K562 (cell line): ENCODE results near the gene GABPB1. TPM values are rescaled to one million over a fixed set of nuclear protein-coding genes. Genes with fewer than 3 reads are reported as not detected.

ENCODE experiments used
- ATAC-seq: fragments of 200-7000 bp; cut with Tn5 transposase; 3 replicates; pipeline ENCODE4 v1.9.1; 2020; ENCODE audit warnings: moderate library complexity
- BruUV-seq: library from RNA; stranded (reverse); fragments of 400-500 nt; replicated peaks from 2 replicates; lab custom pipeline; 2021; lab: Mats Ljungman, UMichigan
- CTCF ChIA-PET: fragments of 300-600 bp; formaldehyde crosslinking; extraction: SDS; loops from one replicate; lab custom pipeline; 2021; ENCODE audit warnings: low intra/inter-chr PET ratio; lab: Yijun Ruan, JAX
- POLR2A ChIA-PET: fragments of 300-600, 350-650 bp; sonication (Branson Sonifier 250); formaldehyde crosslinking; extraction: SDS; loops from one replicate; lab custom pipeline; 2021; ENCODE audit warnings: antibody characterized with exemption, inconsistent platforms; lab: Yijun Ruan, JAX
- DNase-seq, 4 experiments: peaks; one replicate each; pipeline versions ENCODE4 v3.0.0 to v3.0.0-alpha.2; 2011 to 2018; ENCODE audit warnings: low spot score in 3 of 4, mixed read lengths in 3 of 4; ENCODE audit errors: extremely low read depth in 1 of 4
- FAIRE-seq: peaks from 2 replicates; lab custom pipeline; 2011; peaks lifted over from hg19 to GRCh38; lab: Jason Lieb, UNC
- H2AFZ ChIP-seq: 2 replicates; pipeline ENCODE4 v1.6.0; 2011; ENCODE audit warnings: low read depth, low read length, control low read depth, inconsistent platforms
- H3K27ac ChIP-seq: fragments of 200-600 bp; 3 replicates; pipeline ENCODE4 v1.8.0; 2011; ENCODE audit warnings: low read depth, mild to moderate bottlenecking, control low read depth, inconsistent platforms, low read length, moderate library complexity, mixed read lengths; ENCODE audit errors: extremely low read depth
- H3K27me3 ChIP-seq, 2 experiments: fragments of 300-600 bp in 1 of 2; 2 replicates in 1 of 2; 3 replicates in 1 of 2; pipeline versions ENCODE4 v1.6.0 to v1.8.0; 2011; ENCODE audit warnings: inconsistent platforms in 2 of 2, low read length in 2 of 2, mild to moderate bottlenecking in 1 of 2, mixed read lengths in 1 of 2, moderate library complexity in 1 of 2; ENCODE audit not compliant: control insufficient read depth in 2 of 2, insufficient read depth in 2 of 2
- H3K36me3 ChIP-seq: fragments of 300-600 bp; 3 replicates; pipeline ENCODE4 v1.8.0; 2011; ENCODE audit warnings: mild to moderate bottlenecking, low read length, inconsistent platforms; ENCODE audit not compliant: control insufficient read depth, insufficient read depth
- H3K4me1 ChIP-seq, 2 experiments: fragments of 200-600 bp in 1 of 2; replicated peaks in 1 of 2; 2 replicates in 1 of 2; 3 replicates in 1 of 2; pipeline versions ENCODE4 v1.5.1 to v1.8.0; 2011; ENCODE audit warnings: inconsistent platforms in 2 of 2, low read length in 2 of 2, mild to moderate bottlenecking in 1 of 2, mixed read lengths in 1 of 2, moderate library complexity in 1 of 2; ENCODE audit not compliant: control insufficient read depth in 2 of 2, insufficient read depth in 2 of 2
- H3K4me2 ChIP-seq: 2 replicates; pipeline ENCODE4 v1.6.1; 2011; ENCODE audit warnings: low read length, control low read depth, inconsistent platforms, mixed read lengths; ENCODE audit not compliant: insufficient read depth
- H3K4me3 ChIP-seq: fragments of 200-600 bp; sonication (generic), shearing (Covaris generic); 2 replicates; pipeline ENCODE4 v1.5.1; 2016; ENCODE audit warnings: control low read depth, inconsistent platforms
- H3K79me2 ChIP-seq: fragments of 200-600 bp; 3 replicates; pipeline ENCODE4 v1.8.0; 2011; ENCODE audit warnings: low read length, inconsistent platforms; ENCODE audit not compliant: control insufficient read depth, insufficient read depth
- H3K9ac ChIP-seq, 2 experiments: 2 replicates each; pipeline versions ENCODE4 v1.6.0 to v1.6.1; 2011; ENCODE audit warnings: low read depth in 2 of 2, low read length in 2 of 2, control low read depth in 1 of 2, inconsistent platforms in 1 of 2, mild to moderate bottlenecking in 1 of 2, mixed read lengths in 1 of 2; ENCODE audit not compliant: insufficient read depth in 1 of 2
- H3K9me1 ChIP-seq: one replicate; pipeline ENCODE4 v1.6.0; 2011; ENCODE audit warnings: inconsistent platforms, mild to moderate bottlenecking, low read length, moderate library complexity; ENCODE audit not compliant: control insufficient read depth, insufficient read depth
- H3K9me3 ChIP-seq: replicated peaks from 2 replicates; pipeline ENCODE4 v1.5.1; 2011; ENCODE audit warnings: low read depth, low read length, inconsistent platforms; ENCODE audit not compliant: control insufficient read depth, insufficient read depth
- H4K20me1 ChIP-seq: replicated peaks from 2 replicates; pipeline ENCODE4 v1.6.1; 2011; ENCODE audit warnings: low read length, inconsistent platforms, mixed read lengths; ENCODE audit not compliant: control insufficient read depth, insufficient read depth
- CEBPB ChIP-seq: fragments of 450-650 bp; IDR thresholded peaks from 2 replicates; pipeline ENCODE4 v1.6.1; 2016; ENCODE audit warnings: missing genetic modification characterization, missing compliant biosample characterization
- CEBPG ChIP-seq, 3 experiments: fragments of 200-800 bp in 1 of 3; sonication (Bioruptor generic) in 1 of 3; sonication (generic) in 1 of 3; formaldehyde crosslinking in 1 of 3; IDR thresholded peaks in 2 of 3; conservative IDR thresholded peaks in 1 of 3; 2 replicates each; pipeline versions ENCODE4 v1.6.1 to v1.8.0; 2016 to 2022; ENCODE audit warnings: missing compliant biosample characterization in 2 of 3, missing genetic modification characterization in 2 of 3, mild to moderate bottlenecking in 1 of 3, missing genetic modification reagents in 1 of 3
- KLF6 ChIP-seq: fragments of 250-450 bp; sonication (Bioruptor Pico); IDR thresholded peaks from 2 replicates; pipeline ENCODE4 v1.4.0; 2020; ENCODE audit warnings: mild to moderate bottlenecking, moderate library complexity, borderline replicate concordance
- LEF1 ChIP-seq: fragments of 450-650 bp; IDR thresholded peaks from 2 replicates; pipeline ENCODE4 v1.6.1; 2016; ENCODE audit warnings: mild to moderate bottlenecking
- NEUROD1 ChIP-seq: fragments of 150-350 bp; IDR thresholded peaks from 2 replicates; pipeline ENCODE4 v1.6.1; 2014; ENCODE audit warnings: borderline replicate concordance, low read length, low read depth; ENCODE audit not compliant: partially characterized antibody
- TCF7 ChIP-seq: sonication (generic); IDR thresholded peaks from 2 replicates; pipeline ENCODE4 v1.6.1; 2016; ENCODE audit warnings: antibody characterized with exemption, borderline replicate concordance
- ZEB2 ChIP-seq: fragments of 450-650 bp; IDR thresholded peaks from 2 replicates; pipeline ENCODE4 v1.6.1; 2016
- ZNF384 ChIP-seq: IDR thresholded peaks from 2 replicates; pipeline ENCODE4 v1.6.1; 2012; ENCODE audit warnings: low read depth, low read length, improper control_type of control experiment
- ZNF830 ChIP-seq: fragments of 250-450 bp; sonication (Bioruptor Pico); IDR thresholded peaks from 2 replicates; pipeline ENCODE4 v1.5.0; 2021; ENCODE audit warnings: mild to moderate bottlenecking
- WGBS: fragments of 100-300 bp; shearing (Covaris generic); methylation state at CpG from one replicate; pipeline ENCODE4 v1.1.6; 2016; ENCODE audit warnings: low coverage, mixed read lengths; ENCODE audit not compliant: insufficient coverage; ENCODE audit errors: missing lambda C conversion rate; 5-methylcytosine and 5-hydroxymethylcytosine counted together
- in situ Hi-C: fragments of 300-500 bp; cut with MboI; formaldehyde crosslinking; loops from 4 replicates; pipeline ENCODE4 v1.15.0; 2018; ENCODE audit warnings: inconsistent platforms, mixed read lengths
- intact Hi-C: fragments of 100-400 bp; cut with micrococcal nuclease; formaldehyde crosslinking; loops from 2 replicates; pipeline ENCODE4 v1.14.2; 2022
- polyA plus RNA-seq, 8 experiments: library from polyadenylated mRNA; depleted of rRNA in 4 of 8; stranded (reverse) in 5 of 8; unstranded in 3 of 8; fragments of >200 nt; fragmentation: Nextera tagmentation in 2 of 8; fragmentation: Illumina TruSeq in 1 of 8; extraction: Ambion mirVana in 2 of 8; extraction: Trizol in 1 of 8; gene quantifications; 2 replicates each; pipeline versions ENCODE4 v1.2.1 to v1.2.3, GENCODE V29; 2011 to 2014; ENCODE audit warnings: inconsistent platforms in 1 of 8, missing spikeins in 1 of 8
- total RNA-seq, 7 experiments: library from RNA; depleted of rRNA in 6 of 7; stranded (reverse); fragments of >200 nt in 6 of 7; fragmentation: Illumina TruSeq in 2 of 7; extraction: Trizol in 2 of 7; gene quantifications; 2 replicates each; pipeline versions ENCODE4 v1.2.1 to v1.2.3, GENCODE V29; 2011 to 2021; ENCODE audit warnings: low replicate concordance in 1 of 7
- TF ChIP-seq, protein P1 (sequence below), 2 experiments: IDR thresholded peaks in 1 of 2; conservative IDR thresholded peaks in 1 of 2; 2 replicates each; pipeline ENCODE4 v1.6.1; 2016; ENCODE audit warnings: low read depth in 2 of 2, mild to moderate bottlenecking in 1 of 2, missing compliant biosample characterization in 1 of 2, missing genetic modification characterization in 1 of 2, moderate library complexity in 1 of 2

Gene GABPB1
- total and polyA plus RNA-seq, 9 of the 15 experiments (the other 6 are each of a cell fraction or from before 2014, with no cell fraction given) = 11.8 to 42.3 (median 33.2) TPM

- peaks cover 14 to 23% of the 10 kb centered on the region in 2 experiments; a peak in 3 of 5 replicates for H3K4me1 ChIP-seq
- TF ChIP-seq ZEB2 = no peak
- TF ChIP-seq, protein P1, sequence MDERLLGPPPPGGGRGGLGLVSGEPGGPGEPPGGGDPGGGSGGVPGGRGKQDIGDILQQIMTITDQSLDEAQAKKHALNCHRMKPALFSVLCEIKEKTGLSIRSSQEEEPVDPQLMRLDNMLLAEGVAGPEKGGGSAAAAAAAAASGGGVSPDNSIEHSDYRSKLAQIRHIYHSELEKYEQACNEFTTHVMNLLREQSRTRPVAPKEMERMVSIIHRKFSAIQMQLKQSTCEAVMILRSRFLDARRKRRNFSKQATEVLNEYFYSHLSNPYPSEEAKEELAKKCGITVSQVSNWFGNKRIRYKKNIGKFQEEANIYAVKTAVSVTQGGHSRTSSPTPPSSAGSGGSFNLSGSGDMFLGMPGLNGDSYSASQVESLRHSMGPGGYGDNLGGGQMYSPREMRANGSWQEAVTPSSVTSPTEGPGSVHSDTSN (CRISPR knock-in tag; IDR thresholded peaks at IDR 0.05; ENCODE audit: low read depth) = no peak
- TF ChIP-seq, protein P1 (tag; conservative IDR thresholded peaks at IDR 0.05; ENCODE audit: low read depth) = no peak
- TF ChIP-seq ZNF830 (CRISPR knock-in tag) = no peak
- TF ChIP-seq KLF6 (CRISPR knock-in tag) = no peak
- TF ChIP-seq ZNF384 = peak; percentile 85
- no peak for TF ChIP-seq TCF7
- no peak for TF ChIP-seq NEUROD1
- TF ChIP-seq CEBPG (CRISPR knock-in tag; IDR thresholded peaks at IDR 0.05) = no peak
- peak; percentile 73 to 91 for TF ChIP-seq CEBPG (tag; conservative IDR thresholded peaks at IDR 0.05 in 1 of 2, IDR thresholded peaks at IDR 0.05 in 1 of 2)
- no peak for TF ChIP-seq LEF1
- TF ChIP-seq CEBPB (tag) = peak; percentile 98
- no peaks in the 10 kb centered on the region for H3K9me1 ChIP-seq
- no peak overlapping the region; a peak in 1 of 4 replicates for H3K9ac ChIP-seq
- H3K27ac ChIP-seq = no peak overlapping the region
- no peaks in the 10 kb centered on the region for H4K20me1 ChIP-seq
- peak overlapping the region; percentile 10; the same call in 1 of the 2 replicates for H2AFZ ChIP-seq
- H3K27me3 ChIP-seq = no peaks in the 10 kb centered on the region
- CTCF ChIA-PET = no interaction called here
- H3K4me3 ChIP-seq = no peak overlapping the region
- POLR2A ChIA-PET = interaction anchor here (0.6 to 1.4 kb wide), 3 partner anchors 9 to 46 kb away, joined by 3 to 6 read pairs (median 3); no protein-coding TSS in a partner anchor
- no peak for DNase-seq
- no peaks in the 10 kb centered on the region for H3K79me2 ChIP-seq
- H3K9me3 ChIP-seq = no peaks in the 10 kb centered on the region
- no peak overlapping the region for H3K4me2 ChIP-seq
- intact Hi-C loops (no loop called here), in situ Hi-C loops (no loop called here)
- 92% methylated on average over 1 of the region's 1 CpG for WGBS
- BruUV-seq = no TSS peak
- FAIRE-seq = no peak
- H3K36me3 ChIP-seq = no peaks in the 10 kb centered on the region
- 0 out of 3 replicates have a peak, but pooled peaks have one; percentile 11 for ATAC-seq
Measured at GRCh38 chr15:50244153-50244552, 110.8 kb downstream of the GABPB1 start.
